ENCODE data around the gene LHX3.

LHX3 gene

GRCh38 chr9:136219276-136219675 lies 14.3 kb upstream of the LHX3 start:
- ATAC-seq = no peak

GRCh38 chr9:136218673-136219072 lies 13.7 kb upstream of the LHX3 start:
- no peak for TF ChIP-seq CSRNP3 (CRISPR knock-in tag; IDR thresholded peaks at IDR 0.05)
- no peak for TF ChIP-seq BACH2 (CRISPR knock-in tag; IDR thresholded peaks at IDR 0.05; ENCODE audit: borderline replicate concordance)
- TF ChIP-seq PPARA (CRISPR knock-in tag; IDR thresholded peaks at IDR 0.05; ENCODE audit: borderline replicate concordance) = no peak
- TF ChIP-seq RARB (CRISPR knock-in tag; IDR thresholded peaks at IDR 0.05) = no peak
- TF ChIP-seq POU6F1 (CRISPR knock-in tag; IDR thresholded peaks at IDR 0.05; ENCODE audit: borderline replicate concordance, low read depth) = no peak
- TF ChIP-seq ZNF8 (CRISPR knock-in tag; IDR thresholded peaks at IDR 0.05) = no peak
- TF ChIP-seq ZNF70 (CRISPR knock-in tag; IDR thresholded peaks at IDR 0.05) = no peak
- TF ChIP-seq PATZ1 (CRISPR knock-in tag; IDR thresholded peaks at IDR 0.05; ENCODE audit: borderline replicate concordance) = no peak
- TF ChIP-seq TOX (CRISPR knock-in tag; IDR thresholded peaks at IDR 0.05; ENCODE audit: borderline replicate concordance) = no peak
- no peak for TF ChIP-seq OSR1 (CRISPR knock-in tag; IDR thresholded peaks at IDR 0.05)
- TF ChIP-seq ISL1 (CRISPR knock-in tag; IDR thresholded peaks at IDR 0.05) = no peak
- TF ChIP-seq CREB5 (CRISPR knock-in tag; IDR thresholded peaks at IDR 0.05; ENCODE audit: low read depth) = no peak
- no peak for TF ChIP-seq CSDC2 (CRISPR knock-in tag; IDR thresholded peaks at IDR 0.05)
- no peak for TF ChIP-seq TSHZ2 (CRISPR knock-in tag; IDR thresholded peaks at IDR 0.05)
- TF ChIP-seq GLIS3 (CRISPR knock-in tag; IDR thresholded peaks at IDR 0.05) = no peak
- TF ChIP-seq ESRRG (CRISPR knock-in tag; IDR thresholded peaks at IDR 0.05) = no peak
- no peak for TF ChIP-seq TCF4 (CRISPR knock-in tag; IDR thresholded peaks at IDR 0.05; ENCODE audit: borderline replicate concordance)
- no peak for TF ChIP-seq ZNF565 (CRISPR knock-in tag; conservative IDR thresholded peaks at IDR 0.05; ENCODE audit: low read depth)
- ATAC-seq = no peak

More at GRCh38 chr9:136219276-136219675, 14.3 kb upstream of the LHX3 start:
- no peak for TF ChIP-seq ZNF565 (CRISPR knock-in tag; conservative IDR thresholded peaks at IDR 0.05; ENCODE audit: low read depth)
- no peak for TF ChIP-seq CSDC2 (CRISPR knock-in tag; IDR thresholded peaks at IDR 0.05)
- no peak for TF ChIP-seq BACH2 (CRISPR knock-in tag; IDR thresholded peaks at IDR 0.05; ENCODE audit: borderline replicate concordance)
- no peak for TF ChIP-seq OSR1 (CRISPR knock-in tag; IDR thresholded peaks at IDR 0.05)
- no peak for TF ChIP-seq ISL1 (CRISPR knock-in tag; IDR thresholded peaks at IDR 0.05)
- TF ChIP-seq CSRNP3 (CRISPR knock-in tag; IDR thresholded peaks at IDR 0.05) = no peak
- TF ChIP-seq TOX (CRISPR knock-in tag; IDR thresholded peaks at IDR 0.05; ENCODE audit: borderline replicate concordance) = no peak
- TF ChIP-seq ZC3H10 (CRISPR knock-in tag; IDR thresholded peaks at IDR 0.05) = no peak
- TF ChIP-seq PPARA (CRISPR knock-in tag; IDR thresholded peaks at IDR 0.05; ENCODE audit: borderline replicate concordance) = no peak
- no peak for TF ChIP-seq RARB (CRISPR knock-in tag; IDR thresholded peaks at IDR 0.05)
- TF ChIP-seq ARNTL (CRISPR knock-in tag; IDR thresholded peaks at IDR 0.05; ENCODE audit: borderline replicate concordance, low read depth) = no peak
- no peak for TF ChIP-seq TCF4 (CRISPR knock-in tag; IDR thresholded peaks at IDR 0.05; ENCODE audit: borderline replicate concordance)
